Aorta (tissue), 5 donors: ENCODE results near the gene FARSB. TPM values are rescaled to one million over a fixed set of nuclear protein-coding genes. Genes with fewer than 3 reads are reported as not detected.

ENCODE experiments used
- ATAC-seq: fragments of 200-7000 bp; cut with Tn5 transposase; one replicate; pipeline ENCODE4 v1.9.1; 2022; ENCODE audit warnings: moderate library complexity; ENCODE audit not compliant: low FRiP score
- DNase-seq, 2 donors: peaks; one replicate each; pipeline ENCODE4 v3.0.0-alpha.2; 2020
- H3K27ac ChIP-seq, 2 donors: one replicate each; pipeline ENCODE4 v1.5.1; 2013; ENCODE audit warnings: low read length in 2 of 2, mild to moderate bottlenecking in 2 of 2, moderate library complexity in 2 of 2, control low read depth in 1 of 2, inconsistent platforms in 1 of 2, low read depth in 1 of 2
- H3K27me3 ChIP-seq, 2 donors: one replicate each; pipeline ENCODE4 v1.6.1; 2013; ENCODE audit warnings: control low read depth in 1 of 2, low read length in 1 of 2, mild to moderate bottlenecking in 1 of 2, moderate library complexity in 1 of 2; ENCODE audit not compliant: insufficient read depth in 2 of 2, control insufficient read depth in 1 of 2
- H3K36me3 ChIP-seq, 2 donors: one replicate each; pipeline ENCODE4 v1.6.1; 2013; ENCODE audit warnings: control low read depth in 1 of 2, low read length in 1 of 2, mild to moderate bottlenecking in 1 of 2; ENCODE audit not compliant: insufficient read depth in 2 of 2, control insufficient read depth in 1 of 2
- H3K4me1 ChIP-seq, 2 donors: one replicate each; pipeline ENCODE4 v1.6.1; 2013; ENCODE audit warnings: low read length in 2 of 2, control low read depth in 1 of 2, mild to moderate bottlenecking in 1 of 2, moderate library complexity in 1 of 2; ENCODE audit not compliant: insufficient read depth in 2 of 2, control insufficient read depth in 1 of 2
- H3K4me3 ChIP-seq, 2 donors: one replicate each; pipeline ENCODE4 v1.5.1; 2013; ENCODE audit warnings: low read length in 2 of 2, control low read depth in 1 of 2, mild to moderate bottlenecking in 1 of 2
- H3K9me3 ChIP-seq: one replicate; pipeline ENCODE4 v1.6.1; 2013; ENCODE audit warnings: mild to moderate bottlenecking, low read length; ENCODE audit not compliant: control insufficient read depth
- WGBS, 2 donors: extraction: QIAGEN DNeasy Blood & Tissue Kit; methylation state at CpG; one replicate each; pipeline ENCODE4 v1.1.7; 2013; 5-methylcytosine and 5-hydroxymethylcytosine counted together
- intact Hi-C, 2 donors: fragments of 100-400 bp; cut with DNase I; formaldehyde crosslinking; loops; one replicate each; pipeline versions ENCODE4 v1.14.2 to v1.15.0; 2022
- polyA plus RNA-seq, 2 donors: library from polyadenylated mRNA; stranded (reverse); fragments of 200-250 nt; gene quantifications; one replicate each; pipeline ENCODE4 v1.2.3, GENCODE V29; 2013
- total RNA-seq, 2 donors: library from RNA; stranded (reverse); fragmentation: NEBNext Ultra II Directional; extraction: Animal tissue kit (Norgen Biotek cat#: 25700); gene quantifications; one replicate each; pipeline ENCODE4 v1.2.1, GENCODE V29; 2021
- donor health status: healthy with polysubstance abuse.
- donor health status: Bipolar disorder and iron deficiency.
- donor health status: DM: no; HTN: no; CAD: no.
- donor health status: DM: no; HTN: no; CAD: no.
- donor health status: DM: yes; HTN: yes; CAD: no.

FARSB gene
- total and polyA plus RNA-seq, 4 donors: 8.4 to 14.6 (median 12.0) TPM

DNA sequence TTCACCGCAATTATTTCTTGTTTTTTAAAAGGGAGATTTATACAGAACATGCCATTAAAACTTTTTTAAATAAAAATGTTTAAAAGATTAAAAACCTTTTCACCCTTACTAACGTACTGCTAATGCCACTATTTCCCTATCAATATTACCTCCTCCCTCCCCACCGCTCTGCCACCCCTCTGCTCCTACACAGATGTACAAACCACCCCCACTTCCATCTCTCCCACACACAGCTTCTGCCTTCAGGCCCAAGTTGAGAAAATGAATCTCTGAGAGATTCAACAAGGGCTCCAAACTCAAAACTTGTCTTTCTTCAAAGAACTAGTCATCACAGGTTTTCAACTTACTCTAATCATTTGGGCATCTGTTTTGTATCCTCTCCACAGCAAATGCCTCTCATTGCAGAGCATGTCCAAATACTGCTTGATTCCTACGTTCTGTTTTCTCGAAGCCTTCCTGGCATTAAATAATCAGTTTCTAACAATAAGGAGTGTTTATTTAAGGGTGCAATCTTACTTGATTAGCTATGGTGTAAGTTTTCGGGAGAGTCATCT lies 32.1 kb downstream of the FARSB start:
- H3K27ac ChIP-seq: no peak overlapping the region
- WGBS, 2 donors: 87 to 88% methylated on average over 6 of the region's 6 CpGs
- H3K9me3 ChIP-seq: no peaks in the 10 kb centered on the region
- no peaks in the 10 kb centered on the region for H3K4me1 ChIP-seq
- no peaks in the 10 kb centered on the region for H3K27me3 ChIP-seq
- intact Hi-C loops: no loop called here
- no peak for DNase-seq
- peaks cover 0 to 5% of the 10 kb centered on the region in 2 donors for H3K36me3 ChIP-seq
- no peak for ATAC-seq
- H3K4me3 ChIP-seq: no peak overlapping the region

- H3K27me3 ChIP-seq: no peaks in the 10 kb centered on the region
- intact Hi-C loops: no loop called here
- ATAC-seq (no peak), DNase-seq (no peak)
- no peak overlapping the region for H3K27ac ChIP-seq
- no peaks in the 10 kb centered on the region for H3K4me1 ChIP-seq
- WGBS, 2 donors: 88 to 89% methylated on average over 2 of the region's 2 CpGs
- no peaks in the 10 kb centered on the region for H3K9me3 ChIP-seq
- peaks cover 0 to 5% of the 10 kb centered on the region in 2 donors for H3K36me3 ChIP-seq
- H3K4me3 ChIP-seq: no peak overlapping the region
Observed at GRCh38 chr2:222622910-222623309, 33.0 kb downstream of the FARSB start.

DNA sequence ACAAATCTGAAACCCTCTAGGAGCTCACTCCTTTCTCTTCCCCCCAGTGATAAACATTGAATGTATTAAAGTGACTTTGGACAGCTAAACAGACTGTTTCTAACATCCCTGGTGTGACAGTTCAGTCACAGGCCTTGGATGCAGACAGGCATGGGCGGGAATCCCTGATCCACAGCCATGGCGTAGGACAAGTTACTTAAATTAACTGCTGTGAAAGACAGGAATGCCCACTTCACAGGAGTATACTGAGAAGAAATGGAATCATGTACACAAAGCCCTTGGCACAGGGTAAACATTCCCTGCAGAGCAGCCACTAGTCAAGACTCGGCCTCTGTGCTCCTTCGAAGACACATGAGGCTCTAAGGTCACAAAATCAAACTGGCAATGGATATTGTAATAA lies 34.0 kb downstream of the FARSB start:
- no peaks in the 10 kb centered on the region for H3K9me3 ChIP-seq
- H3K4me3 ChIP-seq: no peak overlapping the region
- no peak for DNase-seq
- no peaks in the 10 kb centered on the region for H3K4me1 ChIP-seq
- no peak overlapping the region for H3K27ac ChIP-seq
- intact Hi-C loops: no loop called here
- 87 to 92% methylated on average over 4 of the region's 4 CpGs for WGBS, 2 donors
- H3K27me3 ChIP-seq: no peaks in the 10 kb centered on the region
- no peak for ATAC-seq
- peaks cover 0 to 5% of the 10 kb centered on the region in 2 donors for H3K36me3 ChIP-seq

DNA sequence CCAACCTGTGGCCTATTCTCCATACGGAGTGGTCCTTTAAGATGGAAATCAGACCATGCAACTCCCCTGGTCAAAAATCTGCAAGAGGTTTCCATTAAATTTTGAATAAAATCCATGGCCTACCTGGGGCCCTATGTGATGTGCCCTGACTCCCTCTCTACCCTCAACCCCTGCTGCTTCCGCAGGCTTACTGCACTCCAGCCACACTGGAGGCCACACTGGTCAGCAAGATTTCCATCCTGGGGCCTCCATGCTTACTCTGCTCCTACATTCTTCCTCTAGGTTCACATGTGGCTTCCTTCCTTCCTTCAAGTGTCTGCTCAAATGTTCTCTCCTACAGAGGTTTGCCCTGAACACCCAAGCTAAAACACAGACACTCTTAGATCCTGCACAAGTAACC lies 40.6 kb downstream of the FARSB start:
- intact Hi-C loops: no loop called here
- Histone ChIP-seq H3K4me3 (no peak overlapping the region), H3K9me3 (no peaks in the 10 kb centered on the region), H3K27me3 (no peaks in the 10 kb centered on the region), H3K4me1 (no peaks in the 10 kb centered on the region), H3K27ac (no peak overlapping the region), H3K36me3 (peaks cover 2 to 3% of the 10 kb centered on the region in 2 donors)
- ATAC-seq: no peak
- WGBS, 2 donors: 86% methylated on average over 2 of the region's 2 CpGs
- DNase-seq: no peak

GRCh38 chr2:222613715-222614331 lies 42.1 kb downstream of the FARSB start:
- DNase-seq (no peak), ATAC-seq (peak; percentile 67)
- Histone ChIP-seq H3K9me3 (no peaks in the 10 kb centered on the region), H3K4me1 (peaks cover 0 to 4% of the 10 kb centered on the region in 2 donors), H3K27me3 (no peaks in the 10 kb centered on the region), H3K36me3 (peaks cover 1 to 6% of the 10 kb centered on the region in 2 donors), H3K27ac (no peak overlapping the region), H3K4me3 (no peak overlapping the region)
- 47 to 49% methylated on average over 3 of the region's 3 CpGs for WGBS, 2 donors
- intact Hi-C loops: loop anchor here in 1 of 2 donors (5.0 kb wide), 1 partner anchor 557 kb away; no protein-coding TSS in a partner anchor

DNA sequence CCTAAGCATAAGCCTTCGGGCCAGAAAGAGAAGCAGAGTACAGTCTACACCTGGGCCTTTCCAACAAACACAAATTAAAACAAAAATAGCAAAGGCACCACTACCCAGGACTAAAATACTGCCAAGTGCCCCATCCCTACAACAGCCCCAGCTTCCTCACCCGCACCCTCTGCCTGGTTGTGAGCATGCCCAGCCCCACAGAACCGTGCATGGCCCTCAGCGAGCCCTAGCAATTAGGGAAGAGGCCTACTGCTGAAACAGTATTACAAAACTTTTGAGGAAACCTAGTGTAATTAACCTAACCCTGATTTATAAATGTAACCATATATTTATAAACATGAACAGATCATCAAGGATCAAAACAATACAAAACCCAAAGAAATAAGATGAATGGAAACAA lies 44.2 kb downstream of the FARSB start:
- DNase-seq: no peak
- Histone ChIP-seq H3K36me3 (peaks cover 1 to 6% of the 10 kb centered on the region in 2 donors), H3K4me3 (no peak overlapping the region), H3K4me1 (peaks cover 0 to 4% of the 10 kb centered on the region in 2 donors), H3K9me3 (no peaks in the 10 kb centered on the region), H3K27ac (no peak overlapping the region), H3K27me3 (no peaks in the 10 kb centered on the region)
- no peak for ATAC-seq
- intact Hi-C loops: loop anchor here in 1 of 2 donors (5.0 kb wide), 1 partner anchor 554 kb away; no protein-coding TSS in a partner anchor
- WGBS, 2 donors: 82 to 87% methylated on average over 4 of the region's 4 CpGs

- ATAC-seq (no peak), DNase-seq (no peak)
- Histone ChIP-seq H3K9me3 (no peaks in the 10 kb centered on the region), H3K27ac (no peak overlapping the region), H3K4me1 (peaks cover 0 to 4% of the 10 kb centered on the region in 2 donors), H3K36me3 (peaks cover 1 to 6% of the 10 kb centered on the region in 2 donors), H3K4me3 (no peak overlapping the region), H3K27me3 (no peaks in the 10 kb centered on the region)
- WGBS, 2 donors: 78 to 86% methylated on average over 1 of the region's 1 CpG
- intact Hi-C loops: loop anchor here in 1 of 2 donors (5.0 kb wide), 1 partner anchor 553 kb away; no protein-coding TSS in a partner anchor
Observed at GRCh38 chr2:222610746-222611145, 45.1 kb downstream of the FARSB start.

DNA sequence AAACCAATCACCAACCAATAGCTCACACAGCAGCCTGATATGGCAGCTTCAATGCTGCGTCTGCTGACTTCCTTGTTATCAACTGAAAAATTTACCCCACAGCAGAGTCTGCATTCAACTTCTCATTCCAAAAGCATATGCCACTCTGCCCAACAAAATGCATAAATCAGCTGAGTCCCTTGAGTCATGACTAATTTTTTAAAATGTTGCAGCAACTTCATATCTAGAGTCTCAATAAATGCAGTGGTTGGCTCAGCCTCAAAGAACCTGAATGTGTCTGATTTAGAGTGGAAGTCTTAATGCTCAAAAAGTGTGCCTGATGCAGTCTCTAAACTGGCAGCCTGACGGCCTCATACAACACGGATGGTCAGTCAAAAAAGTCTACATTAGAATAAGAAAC lies 46.5 kb downstream of the FARSB start:
- no peaks in the 10 kb centered on the region for H3K27me3 ChIP-seq
- ATAC-seq (no peak), DNase-seq (no peak)
- H3K4me1 ChIP-seq: peaks cover under 1 to 4% of the 10 kb centered on the region in 2 donors
- intact Hi-C loops: no loop called here
- H3K36me3 ChIP-seq: peaks cover 0 to 6% of the 10 kb centered on the region in 2 donors
- 70 to 72% methylated on average over 3 of the region's 3 CpGs for WGBS, 2 donors
- H3K9me3 ChIP-seq: no peaks in the 10 kb centered on the region
- H3K27ac ChIP-seq: no peak overlapping the region
- no peak overlapping the region for H3K4me3 ChIP-seq

DNA sequence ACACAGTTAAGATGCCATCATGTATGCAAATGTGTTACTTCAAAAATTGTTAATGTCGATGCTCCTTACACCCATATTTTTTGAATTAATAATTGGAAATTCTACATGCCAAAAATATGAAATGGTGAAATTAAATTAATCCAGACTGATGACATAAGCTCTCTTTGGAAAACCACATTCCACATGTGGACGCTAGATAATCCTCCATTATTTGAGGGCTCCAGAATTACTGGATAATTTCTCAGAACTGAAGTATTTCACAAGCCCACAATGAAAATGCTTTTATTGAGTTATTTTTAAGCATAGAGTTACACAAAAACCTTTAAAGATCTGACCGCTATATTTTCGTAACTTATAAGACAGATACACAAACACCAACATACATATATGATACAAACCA lies 47.8 kb downstream of the FARSB start:
- 71 to 96% methylated on average over 4 of the region's 4 CpGs for WGBS, 2 donors
- Histone ChIP-seq H3K9me3 (no peaks in the 10 kb centered on the region), H3K27me3 (no peaks in the 10 kb centered on the region), H3K36me3 (peaks cover 0 to 6% of the 10 kb centered on the region in 2 donors), H3K4me1 (peaks cover 1 to 4% of the 10 kb centered on the region in 2 donors), H3K27ac (no peak overlapping the region), H3K4me3 (no peak overlapping the region)
- ATAC-seq (no peak), DNase-seq (no peak)
- intact Hi-C loops: no loop called here
